T1000 (cell line): Measurements from ENCODE around the gene RHOBTB3.
A peak's percentile ranks its signal among the peaks of the same experiment; 100 is the strongest.
"Not testable (repeated sequence)": the region's sequence is repeated elsewhere in the genome, so short reads cannot be mapped to it uniquely, and the experiment has no call there.

Source experiments
- DNase-seq: peaks from one replicate; lab custom pipeline; 2025; ENCODE audit warnings: mixed read lengths; lab: John Stamatoyannopoulos, UW

The RHOBTB3 gene

GRCh38 chr5:95818181-95819147, 87.3 kb downstream of the RHOBTB3 start:
- DNase-seq, result no peak

- DNase-seq, result no peak
Observed at GRCh38 chr5:95821110-95822021, 90.2 kb downstream of the RHOBTB3 start.

GRCh38 chr5:95822043-95822541, 91.0 kb downstream of the RHOBTB3 start:
- DNase-seq, result no peak

- peak; percentile 65 for DNase-seq
Observed at GRCh38 chr5:95822542-95823181, 91.5 kb downstream of the RHOBTB3 start, which contains the start of gene GLRX. TSS of gene GLRX (minus strand) at chr5:95822726. CDS start at chr5:95822662, 64 bp downstream.

GRCh38 chr5:95823218-95823737, 92.1 kb downstream of the RHOBTB3 start:
- DNase-seq, result no peak

GRCh38 chr5:95823738-95824609, 92.8 kb downstream of the RHOBTB3 start:
- DNase-seq, result peak; percentile 77

GRCh38 chr5:95824747-95825146, 93.6 kb downstream of the RHOBTB3 start:
- DNase-seq, result no peak

- DNase-seq, result no peak
Observed at GRCh38 chr5:95825495-95825894, 94.4 kb downstream of the RHOBTB3 start.

- no peak for DNase-seq
Observed at GRCh38 chr5:95826949-95827891, 96.1 kb downstream of the RHOBTB3 start.

GRCh38 chr5:95827892-95828246, 96.7 kb downstream of the RHOBTB3 start:
- no peak for DNase-seq

- no peak for DNase-seq
Observed at GRCh38 chr5:95830226-95830625, 99.1 kb downstream of the RHOBTB3 start.

- no peak for DNase-seq
Observed at GRCh38 chr5:95832664-95833063, 101.5 kb downstream of the RHOBTB3 start.

- DNase-seq, result no peak
Observed at GRCh38 chr5:95835682-95836385, 104.7 kb downstream of the RHOBTB3 start.

GRCh38 chr5:95836544-95836943, 105.4 kb downstream of the RHOBTB3 start:
- DNase-seq, result no peak

GRCh38 chr5:95836971-95837370, 105.8 kb downstream of the RHOBTB3 start:
- DNase-seq, result not testable (repeated sequence)

GRCh38 chr5:95837492-95837891, 106.4 kb downstream of the RHOBTB3 start:
- no peak for DNase-seq

GRCh38 chr5:95838001-95838520, 106.9 kb downstream of the RHOBTB3 start:
- DNase-seq, result no peak

GRCh38 chr5:95838556-95838955, 107.4 kb downstream of the RHOBTB3 start:
- no peak for DNase-seq

GRCh38 chr5:95839658-95840057, 108.5 kb downstream of the RHOBTB3 start:
- DNase-seq, result no peak
